T-helper 2 cell (primary cell): ENCODE results near the gene UFD1.

Source experiments
- DNase-seq, 5 experiments: peaks; one replicate each; pipeline versions ENCODE4 v3.0.0 to v3.0.0-alpha.2; 2012 to 2022

Gene UFD1

GRCh38 chr22:19515654-19516377, 36.8 kb upstream of the UFD1 start:
- no peak for DNase-seq

GRCh38 chr22:19514831-19515565, 36.0 kb upstream of the UFD1 start:
- DNase-seq, result no peak

- DNase-seq, result no peak
These were observed 34.8 kb upstream of the UFD1 start for GRCh38 chr22:19513823-19514222.

GRCh38 chr22:19510919-19511341, 31.9 kb upstream of the UFD1 start:
- no peak for DNase-seq

- DNase-seq, result no peak
These were observed 30.9 kb upstream of the UFD1 start for GRCh38 chr22:19509923-19510322.

GRCh38 chr22:19509191-19509590, 30.2 kb upstream of the UFD1 start:
- no peak for DNase-seq

- no peak for DNase-seq
These were observed 29.2 kb upstream of the UFD1 start for GRCh38 chr22:19508024-19508776.

GRCh38 chr22:19507534-19507861, 28.5 kb upstream of the UFD1 start:
- no peak for DNase-seq

GRCh38 chr22:19506212-19506611, 27.2 kb upstream of the UFD1 start:
- no peak for DNase-seq

- DNase-seq, result no peak
These were observed 26.7 kb upstream of the UFD1 start for GRCh38 chr22:19505735-19506126.

- DNase-seq, result peak in 1 of 5 experiments; percentile 56
These were observed 26.1 kb upstream of the UFD1 start for GRCh38 chr22:19504900-19505734.

- DNase-seq, result no peak
These were observed 24.9 kb upstream of the UFD1 start for GRCh38 chr22:19503869-19504268.

GRCh38 chr22:19503367-19503766, 24.4 kb upstream of the UFD1 start:
- no peak for DNase-seq

- no peak for DNase-seq
These were observed 23.0 kb upstream of the UFD1 start for GRCh38 chr22:19501897-19502447.

- no peak for DNase-seq
These were observed 20.9 kb upstream of the UFD1 start for GRCh38 chr22:19499880-19500242.

GRCh38 chr22:19499236-19499879, 20.4 kb upstream of the UFD1 start:
- DNase-seq, result no peak

- no peak for DNase-seq
These were observed 19.8 kb upstream of the UFD1 start for GRCh38 chr22:19498866-19499190.

GRCh38 chr22:19498154-19498865, 19.3 kb upstream of the UFD1 start:
- DNase-seq, result no peak

- DNase-seq, result no peak
These were observed 18.3 kb upstream of the UFD1 start for GRCh38 chr22:19497245-19497644.

- DNase-seq, result no peak
These were observed 17.3 kb upstream of the UFD1 start for GRCh38 chr22:19496324-19496630.

- peak in 1 of 5 experiments; percentile 50 for DNase-seq
These were observed 16.8 kb upstream of the UFD1 start for GRCh38 chr22:19495562-19496323.
